Activated CD4-positive, alpha-beta T cell treated with anti-CD3 and anti-CD28 coated beads, Interleukin-2, Interleukin-4, amounts not matched to agents 100 ng/mL and 50 ng/mL, durations not matched to agents 16 hours and 8 hours (primary cell): Measurements from ENCODE around the gene TBKBP1.

Source experiments
- DNase-seq: peaks from one replicate; pipeline ENCODE4 v3.0.0-alpha.2; 2020; ENCODE audit warnings: low spot score

Gene TBKBP1

GRCh38 chr17:47715669-47716325 is 21.8 kb downstream of the TBKBP1 start:
- no peak for DNase-seq

- peak; percentile 53 for DNase-seq
These were observed 22.4 kb downstream of the TBKBP1 start for GRCh38 chr17:47716375-47716774.

- DNase-seq = peak; percentile 58
These were observed 23.3 kb downstream of the TBKBP1 start for GRCh38 chr17:47717261-47717697.

GRCh38 chr17:47717979-47718621 is 24.1 kb downstream of the TBKBP1 start:
- DNase-seq = no peak

- DNase-seq = no peak
These were observed 24.9 kb downstream of the TBKBP1 start for GRCh38 chr17:47718634-47719405.

GRCh38 chr17:47719411-47720152 is 25.6 kb downstream of the TBKBP1 start:
- DNase-seq = peak; percentile 95

- DNase-seq = no peak
These were observed 26.2 kb downstream of the TBKBP1 start for GRCh38 chr17:47720196-47720595.

- DNase-seq = peak; percentile 98
These were observed 27.0 kb downstream of the TBKBP1 start for GRCh38 chr17:47720754-47721533.

GRCh38 chr17:47721725-47722124 is 27.8 kb downstream of the TBKBP1 start:
- no peak for DNase-seq

GRCh38 chr17:47724705-47725104 is 30.7 kb downstream of the TBKBP1 start:
- DNase-seq = no peak

GRCh38 chr17:47725446-47726111 is 31.6 kb downstream of the TBKBP1 start:
- DNase-seq = no peak

GRCh38 chr17:47726796-47727703 is 33.1 kb downstream of the TBKBP1 start:
- DNase-seq = no peak

GRCh38 chr17:47727704-47728036 is 33.7 kb downstream of the TBKBP1 start:
- DNase-seq = no peak

- no peak for DNase-seq
These were observed 34.4 kb downstream of the TBKBP1 start for GRCh38 chr17:47728214-47728877.

GRCh38 chr17:47729476-47729875 is 35.5 kb downstream of the TBKBP1 start:
- DNase-seq = no peak

- DNase-seq = no peak
These were observed 36.7 kb downstream of the TBKBP1 start for GRCh38 chr17:47730681-47731080.

- DNase-seq = no peak
These were observed 37.4 kb downstream of the TBKBP1 start for GRCh38 chr17:47731396-47731795.

- DNase-seq = no peak
These were observed 38.6 kb downstream of the TBKBP1 start for GRCh38 chr17:47732399-47733046.
